GM21526 (cell line): ENCODE results near the gene PUSL1.

Experiments used
- ATAC-seq: cut with Tn5 transposase; IDR thresholded peaks from one replicate; pipeline ENCODE4 v1.9.1; 2021; ENCODE audit warnings: moderate library complexity; ENCODE audit not compliant: unreplicated experiment, low FRiP score

PUSL1 gene

DNA sequence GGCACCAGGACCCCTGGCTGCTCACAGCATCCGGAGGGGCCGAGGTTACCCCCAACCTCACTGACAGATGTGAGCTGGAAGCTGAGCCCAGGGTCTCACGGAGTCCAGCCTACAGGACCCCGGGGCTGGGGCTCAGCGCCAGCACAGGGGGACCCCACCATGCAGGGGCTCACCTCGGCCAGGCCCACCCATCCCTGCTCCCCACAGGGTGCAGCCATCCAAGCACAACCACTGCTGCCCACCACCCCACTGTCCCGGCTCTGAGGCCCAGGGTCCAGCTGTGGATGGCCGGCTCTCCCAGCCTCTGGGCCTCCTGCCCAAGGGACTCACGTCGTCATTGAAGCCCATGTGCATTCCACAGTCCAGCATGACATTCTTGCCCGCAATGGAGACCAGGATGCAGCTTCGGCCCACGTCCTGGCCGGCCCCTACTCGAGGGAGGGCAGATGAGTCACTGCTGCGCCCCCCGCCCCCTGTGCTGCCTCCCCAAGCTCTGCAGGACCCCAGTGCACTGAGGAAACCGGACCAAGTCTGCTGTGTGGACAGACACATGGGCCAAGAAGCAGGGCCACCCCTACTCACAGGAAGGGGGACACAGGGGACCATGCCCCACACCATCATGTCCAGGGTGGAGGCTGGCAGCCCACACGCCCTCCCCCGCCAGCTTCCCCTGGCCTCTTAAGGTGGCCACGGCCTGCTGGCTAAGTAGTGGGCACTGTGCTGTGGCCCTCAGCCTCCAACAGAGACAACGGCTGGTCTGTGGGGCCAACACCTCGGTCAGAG lies 12.5 kb downstream of the PUSL1 start:
- ATAC-seq, result no peak

DNA sequence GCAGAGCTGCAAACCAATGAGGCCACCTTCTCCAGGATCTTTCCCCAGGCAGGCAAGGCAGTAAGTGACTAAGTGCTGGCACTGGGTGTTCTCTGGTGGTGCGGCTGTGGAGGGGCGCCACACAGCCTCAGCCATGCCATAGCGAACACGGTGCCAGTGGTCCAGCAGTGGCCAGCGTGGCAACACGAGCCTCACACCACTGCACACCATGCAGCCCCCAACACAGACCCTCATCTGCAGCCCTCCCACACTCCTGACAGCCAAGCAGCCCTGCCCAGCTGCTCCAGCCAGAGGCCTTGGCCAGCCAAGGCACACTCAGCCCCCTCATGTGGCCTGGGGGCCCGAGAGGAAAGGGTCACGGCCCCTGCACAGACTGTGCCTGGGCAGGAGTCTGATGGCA lies 13.1 kb downstream of the PUSL1 start:
- no peak for ATAC-seq

DNA sequence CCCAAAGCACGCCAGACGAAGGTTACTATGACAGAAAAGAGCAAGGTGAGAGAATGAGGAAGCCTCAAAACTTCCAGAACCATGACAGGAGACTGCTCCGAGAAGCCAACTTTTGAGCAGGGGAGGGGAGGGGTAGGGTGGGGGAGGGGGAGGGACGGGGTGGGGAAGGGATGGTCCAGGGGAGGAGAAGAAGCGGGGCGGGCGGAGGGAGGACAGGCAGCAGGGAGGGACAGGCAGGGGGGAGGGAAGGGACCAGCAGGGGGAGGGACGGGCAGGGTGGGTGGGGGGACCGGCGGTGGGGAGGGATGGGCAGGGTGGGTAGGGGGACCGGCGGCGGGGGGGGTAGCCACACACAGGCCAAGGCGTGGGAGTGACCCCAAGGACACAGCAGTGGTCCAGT lies 14.0 kb downstream of the PUSL1 start:
- ATAC-seq, result no peak

- no peak for ATAC-seq
These were observed 14.6 kb downstream of the PUSL1 start for GRCh38 chr1:1322952-1323351.

GRCh38 chr1:1324084-1324523 lies 15.7 kb downstream of the PUSL1 start:
- ATAC-seq, result no peak

- ATAC-seq, result peak; percentile 49
These were observed 16.3 kb downstream of the PUSL1 start, which contains the start of the genes CPTP and INTS11 for GRCh38 chr1:1324524-1325287. Gene CPTP, plus strand, starts transcription at chr1:1324802. Its CDS starts 2,109 bp downstream, at chr1:1326911. Gene INTS11, minus strand, starts transcription at chr1:1324660. Its CDS starts 52 bp downstream, at chr1:1324608.

GRCh38 chr1:1325288-1326074 lies 17.1 kb downstream of the PUSL1 start:
- no peak for ATAC-seq

DNA sequence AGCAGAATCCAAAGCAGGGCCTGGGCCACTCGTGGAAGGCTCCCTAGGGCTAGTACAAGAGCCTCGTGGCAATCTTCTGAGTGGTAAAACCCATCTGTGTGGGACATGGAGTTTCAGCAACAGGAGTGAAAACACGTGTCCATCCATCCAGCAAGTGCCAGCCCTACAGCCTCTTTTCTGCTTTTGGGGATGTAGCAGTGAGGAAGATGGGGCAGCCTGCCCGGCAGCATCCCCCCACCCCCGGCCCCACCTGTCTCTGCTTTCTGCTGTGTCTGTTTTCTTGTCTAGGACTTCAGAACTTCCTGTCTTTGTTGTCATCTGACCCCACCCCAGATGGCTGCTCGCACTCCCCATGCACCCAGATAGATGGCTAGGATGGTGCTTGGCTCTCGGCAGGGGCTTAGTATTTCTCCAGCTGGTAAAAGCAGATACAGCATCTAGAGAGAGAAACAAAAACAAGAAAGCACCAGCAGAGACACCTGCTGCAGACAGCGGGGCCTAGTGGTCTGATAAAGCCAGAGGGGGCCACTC lies 17.7 kb downstream of the PUSL1 start:
- no peak for ATAC-seq

- ATAC-seq, result no peak
These were observed 18.9 kb downstream of the PUSL1 start for GRCh38 chr1:1327291-1327690.

DNA sequence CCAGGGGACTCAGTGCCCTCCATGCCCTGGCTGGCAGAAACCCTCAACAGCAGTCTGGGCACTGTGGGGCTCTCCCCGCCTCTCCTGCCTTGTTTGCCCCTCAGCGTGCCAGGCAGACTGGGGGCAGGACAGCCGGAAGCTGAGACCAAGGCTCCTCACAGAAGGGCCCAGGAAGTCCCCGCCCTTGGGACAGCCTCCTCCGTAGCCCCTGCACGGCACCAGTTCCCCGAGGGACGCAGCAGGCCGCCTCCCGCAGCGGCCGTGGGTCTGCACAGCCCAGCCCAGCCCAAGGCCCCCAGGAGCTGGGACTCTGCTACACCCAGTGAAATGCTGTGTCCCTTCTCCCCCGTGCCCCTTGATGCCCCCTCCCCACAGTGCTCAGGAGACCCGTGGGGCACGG lies 19.9 kb downstream of the PUSL1 start:
- ATAC-seq, result no peak

DNA sequence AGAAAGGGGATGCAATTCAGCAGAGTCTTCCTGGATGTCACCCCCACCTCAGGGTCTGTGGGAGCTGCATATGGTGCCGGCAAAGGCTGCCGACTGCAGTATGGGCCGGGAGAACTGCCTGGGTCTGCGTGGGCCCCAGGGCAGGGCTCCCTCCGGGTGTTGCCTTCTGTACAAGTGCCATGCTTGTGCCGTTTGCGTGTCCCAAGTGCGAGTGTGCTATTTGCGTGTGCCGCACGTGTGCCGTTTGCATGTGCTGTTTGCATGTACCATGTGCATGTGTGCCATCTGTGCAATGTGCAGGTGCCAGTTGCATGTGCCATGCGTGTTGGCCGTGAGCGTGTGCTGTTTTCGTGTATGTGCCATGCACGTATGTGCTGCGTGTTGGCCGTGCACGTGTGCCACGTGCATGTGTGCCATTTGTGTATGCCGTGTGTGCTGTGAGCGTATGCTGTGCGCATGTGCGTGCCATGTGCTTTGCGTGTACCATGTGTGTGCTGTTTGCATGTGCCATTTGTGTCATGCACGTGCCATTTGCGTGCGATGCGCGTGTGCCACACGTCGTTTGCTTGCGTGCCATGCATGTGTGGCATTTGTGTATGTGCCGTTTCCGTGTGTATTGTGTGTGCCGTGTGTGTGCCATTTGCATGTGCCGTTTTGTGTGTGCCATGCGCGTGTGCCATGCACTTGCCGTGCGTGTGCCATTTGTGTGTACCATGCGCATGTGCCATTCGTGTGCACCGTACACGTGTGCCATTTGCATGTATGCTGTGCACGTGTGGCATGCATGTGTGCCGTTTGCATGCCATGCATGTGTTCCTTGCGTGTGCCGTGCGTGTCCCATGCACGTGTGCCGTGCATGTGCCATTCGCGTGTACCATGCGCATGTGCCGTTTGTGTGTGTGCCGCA lies 21.2 kb downstream of the PUSL1 start:
- no peak for ATAC-seq

DNA sequence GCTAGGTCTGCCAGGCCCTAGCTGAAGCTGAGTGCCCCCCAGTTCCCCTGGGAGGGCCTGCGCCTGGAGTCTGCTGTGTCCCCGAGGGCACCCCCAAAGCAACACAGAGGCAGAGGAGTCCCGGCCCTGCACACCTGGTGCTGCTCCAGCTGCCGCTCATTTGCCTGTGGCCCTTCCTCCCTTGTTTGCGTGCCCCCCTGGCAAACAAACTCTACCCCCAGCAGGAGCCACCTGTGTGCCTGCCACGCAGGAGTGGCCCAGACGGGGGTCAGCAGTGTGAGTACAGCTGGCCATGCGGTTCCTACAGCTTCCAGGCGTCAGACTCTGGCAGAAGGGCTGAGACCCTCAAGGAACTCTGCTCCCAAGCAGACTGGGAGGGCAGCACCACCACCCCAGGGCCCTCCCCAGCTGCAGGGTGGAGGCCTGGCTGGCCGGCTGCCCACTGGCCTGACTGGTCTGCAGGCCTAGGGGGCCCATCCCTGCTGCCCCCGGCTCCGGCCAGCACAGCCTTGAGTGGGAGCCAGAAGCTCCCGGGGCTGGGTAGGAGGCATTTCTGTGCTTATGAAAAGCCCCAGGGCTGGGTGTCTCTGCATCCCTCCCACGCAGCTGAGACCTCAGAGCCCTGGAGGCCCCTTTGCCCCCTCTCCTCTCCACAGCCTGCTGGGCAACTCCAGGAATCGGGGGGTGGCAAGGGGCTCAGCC lies 22.1 kb downstream of the PUSL1 start:
- ATAC-seq, result no peak

GRCh38 chr1:1331068-1331965 lies 22.9 kb downstream of the PUSL1 start, which contains the start of gene TAS1R3:
Gene TAS1R3, plus strand, starts transcription at chr1:1331280. Its CDS starts 66 bp downstream, at chr1:1331346.
- no peak for ATAC-seq

DNA sequence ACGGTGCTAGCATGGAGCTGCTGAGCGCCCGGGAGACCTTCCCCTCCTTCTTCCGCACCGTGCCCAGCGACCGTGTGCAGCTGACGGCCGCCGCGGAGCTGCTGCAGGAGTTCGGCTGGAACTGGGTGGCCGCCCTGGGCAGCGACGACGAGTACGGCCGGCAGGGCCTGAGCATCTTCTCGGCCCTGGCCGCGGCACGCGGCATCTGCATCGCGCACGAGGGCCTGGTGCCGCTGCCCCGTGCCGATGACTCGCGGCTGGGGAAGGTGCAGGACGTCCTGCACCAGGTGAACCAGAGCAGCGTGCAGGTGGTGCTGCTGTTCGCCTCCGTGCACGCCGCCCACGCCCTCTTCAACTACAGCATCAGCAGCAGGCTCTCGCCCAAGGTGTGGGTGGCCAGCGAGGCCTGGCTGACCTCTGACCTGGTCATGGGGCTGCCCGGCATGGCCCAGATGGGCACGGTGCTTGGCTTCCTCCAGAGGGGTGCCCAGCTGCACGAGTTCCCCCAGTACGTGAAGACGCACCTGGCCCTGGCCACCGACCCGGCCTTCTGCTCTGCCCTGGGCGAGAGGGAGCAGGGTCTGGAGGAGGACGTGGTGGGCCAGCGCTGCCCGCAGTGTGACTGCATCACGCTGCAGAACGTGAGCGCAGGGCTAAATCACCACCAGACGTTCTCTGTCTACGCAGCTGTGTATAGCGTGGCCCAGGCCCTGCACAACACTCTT lies 23.8 kb downstream of the PUSL1 start:
- ATAC-seq, result no peak

DNA sequence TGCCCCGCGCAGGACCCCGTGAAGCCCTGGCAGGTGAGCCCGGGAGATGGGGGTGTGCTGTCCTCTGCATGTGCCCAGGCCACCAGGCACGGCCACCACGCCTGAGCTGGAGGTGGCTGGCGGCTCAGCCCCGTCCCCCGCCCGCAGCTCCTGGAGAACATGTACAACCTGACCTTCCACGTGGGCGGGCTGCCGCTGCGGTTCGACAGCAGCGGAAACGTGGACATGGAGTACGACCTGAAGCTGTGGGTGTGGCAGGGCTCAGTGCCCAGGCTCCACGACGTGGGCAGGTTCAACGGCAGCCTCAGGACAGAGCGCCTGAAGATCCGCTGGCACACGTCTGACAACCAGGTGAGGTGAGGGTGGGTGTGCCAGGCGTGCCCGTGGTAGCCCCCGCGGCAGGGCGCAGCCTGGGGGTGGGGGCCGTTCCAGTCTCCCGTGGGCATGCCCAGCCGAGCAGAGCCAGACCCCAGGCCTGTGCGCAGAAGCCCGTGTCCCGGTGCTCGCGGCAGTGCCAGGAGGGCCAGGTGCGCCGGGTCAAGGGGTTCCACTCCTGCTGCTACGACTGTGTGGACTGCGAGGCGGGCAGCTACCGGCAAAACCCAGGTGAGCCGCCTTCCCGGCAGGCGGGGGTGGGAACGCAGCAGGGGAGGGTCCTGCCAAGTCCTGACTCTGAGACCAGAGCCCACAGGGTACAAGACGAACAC lies 24.5 kb downstream of the PUSL1 start:
- no peak for ATAC-seq

- ATAC-seq, result no peak
These were observed 25.3 kb downstream of the PUSL1 start for GRCh38 chr1:1333551-1334241.
